D341Med (cell line): ENCODE results near the gene RPS3A.
"Not testable (repeated sequence)": the region's sequence is repeated elsewhere in the genome, so short reads cannot be mapped to it uniquely, and the experiment has no call there.

Experiments used
- DNase-seq: peaks from one replicate; pipeline ENCODE4 v3.0.0; 2012; ENCODE audit warnings: low spot score

RPS3A gene

DNA sequence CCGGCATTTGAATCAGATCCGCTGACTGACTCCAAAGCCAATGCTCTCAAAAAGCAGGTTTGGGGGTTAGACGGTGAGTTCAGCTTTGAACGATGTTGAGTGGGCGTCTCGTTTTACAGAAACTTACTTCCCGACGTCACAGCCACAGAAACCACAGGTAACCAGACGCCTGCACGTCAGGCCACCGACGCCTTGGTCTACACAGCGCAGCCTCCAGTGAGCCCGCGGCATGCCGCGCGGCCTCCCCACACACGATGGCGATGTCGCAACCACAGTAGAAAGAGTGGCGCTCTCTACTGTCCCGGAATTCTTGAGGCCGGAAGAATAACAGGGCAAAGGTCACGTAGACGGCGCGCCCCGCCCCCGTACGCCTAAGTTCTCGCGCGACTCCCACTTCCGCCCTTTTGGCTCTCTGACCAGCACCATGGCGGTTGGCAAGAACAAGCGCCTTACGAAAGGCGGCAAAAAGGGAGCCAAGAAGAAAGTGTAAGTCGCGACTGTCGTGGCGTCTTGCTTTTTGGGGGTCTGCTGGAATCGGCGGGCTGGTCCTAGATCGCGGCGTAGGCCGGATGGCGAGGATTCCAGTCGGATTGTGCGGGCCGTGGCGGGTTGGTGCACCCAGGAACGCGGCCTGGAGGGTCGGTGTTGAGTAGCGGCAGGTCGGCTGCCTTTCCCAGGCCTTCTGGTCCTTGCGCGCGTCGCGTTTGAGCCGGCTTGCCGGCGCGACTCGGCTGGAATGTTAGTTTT, at the start of gene RPS3A:
TSS of gene RPS3A (plus strand) at position 400 of the 747 bp plus-strand sequence. CDS start at position 425, 25 bp downstream.
- peak; percentile 93 for DNase-seq

DNA sequence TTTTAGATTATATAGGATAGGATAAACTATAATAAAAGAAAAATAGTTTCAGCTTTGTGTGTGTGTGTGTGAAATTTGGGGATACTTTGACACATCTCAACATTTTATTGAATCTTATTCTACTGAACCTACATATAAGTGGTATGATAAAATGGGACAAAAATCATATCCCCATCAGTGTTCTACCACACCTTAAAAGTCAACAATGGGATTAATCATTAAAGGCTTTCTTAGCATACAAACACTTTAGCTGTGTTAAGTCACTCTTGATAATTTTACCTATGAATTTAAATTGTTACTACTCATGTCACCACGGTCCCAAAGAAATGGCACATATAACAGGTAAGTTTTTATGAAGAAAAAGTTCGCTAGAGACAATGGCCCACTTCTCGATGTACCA, 46.6 kb upstream of the RPS3A start:
- DNase-seq = no peak

DNA sequence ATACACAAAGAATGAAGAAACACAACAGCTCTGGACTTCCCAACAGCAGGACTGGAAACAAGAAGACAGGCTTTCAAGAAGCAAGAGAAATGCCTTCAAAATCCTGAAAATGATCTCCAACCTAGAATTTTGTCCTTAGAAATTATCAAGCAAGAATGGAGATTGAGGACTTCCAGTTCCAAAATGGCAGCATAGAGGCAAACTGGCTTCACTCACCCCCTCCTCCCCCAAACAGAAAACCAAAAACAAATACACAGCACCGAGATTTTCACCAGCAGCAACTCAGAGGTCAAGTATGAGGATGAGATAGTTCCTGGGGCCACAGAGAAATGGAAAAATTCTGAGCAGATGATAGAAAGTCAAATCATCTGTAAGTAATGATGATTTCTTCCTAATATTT, 43.9 kb upstream of the RPS3A start:
- DNase-seq = no peak

DNA sequence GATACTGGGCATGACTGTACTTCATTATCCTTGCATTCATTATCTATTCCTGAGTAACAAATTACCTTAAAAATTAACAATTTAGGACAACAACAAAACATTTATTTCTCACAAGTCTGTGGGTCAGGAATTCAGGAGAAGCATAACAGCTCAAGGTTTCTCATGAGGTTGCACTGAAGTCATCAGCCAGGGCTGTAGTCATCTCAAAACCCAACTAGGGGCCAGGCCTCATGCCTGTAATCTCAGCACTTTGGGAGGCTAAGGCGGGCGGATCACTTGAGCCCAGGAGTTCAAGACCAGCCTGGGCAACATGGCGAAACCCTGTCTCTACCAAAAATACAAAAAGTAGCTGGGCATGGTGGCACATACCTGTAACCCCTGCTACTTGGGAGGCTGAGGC, 36.3 kb upstream of the RPS3A start:
- not testable (repeated sequence) for DNase-seq

DNA sequence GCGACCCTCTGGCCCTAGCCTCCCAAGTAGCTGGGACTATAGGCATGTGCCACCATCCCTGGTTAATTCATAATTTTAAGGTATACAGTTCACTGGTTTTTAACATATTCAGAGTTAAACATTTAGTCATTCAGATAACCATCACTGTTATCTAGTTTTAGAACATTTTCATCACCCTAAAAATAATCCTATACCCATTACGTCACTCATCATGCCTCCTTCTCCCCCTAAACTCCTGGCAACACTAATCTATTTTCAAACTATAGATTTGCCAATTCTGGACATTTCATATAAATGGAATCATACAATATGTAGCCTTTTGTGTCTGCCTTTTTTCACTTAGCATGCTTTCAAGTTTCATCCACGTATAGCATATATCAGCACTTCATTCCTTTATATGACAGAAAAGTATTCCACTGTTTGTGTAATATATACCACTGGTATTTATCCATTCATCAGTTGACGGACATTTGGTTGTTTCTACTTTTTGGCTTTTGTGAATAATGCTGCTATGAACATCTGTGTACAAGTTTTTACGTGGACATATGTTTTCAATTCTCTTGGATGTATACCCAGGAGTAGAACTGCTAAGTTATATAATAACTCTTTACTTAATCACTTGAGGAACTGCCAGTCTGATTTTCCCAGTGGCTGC, 32.0 kb upstream of the RPS3A start:
- DNase-seq = no peak

DNA sequence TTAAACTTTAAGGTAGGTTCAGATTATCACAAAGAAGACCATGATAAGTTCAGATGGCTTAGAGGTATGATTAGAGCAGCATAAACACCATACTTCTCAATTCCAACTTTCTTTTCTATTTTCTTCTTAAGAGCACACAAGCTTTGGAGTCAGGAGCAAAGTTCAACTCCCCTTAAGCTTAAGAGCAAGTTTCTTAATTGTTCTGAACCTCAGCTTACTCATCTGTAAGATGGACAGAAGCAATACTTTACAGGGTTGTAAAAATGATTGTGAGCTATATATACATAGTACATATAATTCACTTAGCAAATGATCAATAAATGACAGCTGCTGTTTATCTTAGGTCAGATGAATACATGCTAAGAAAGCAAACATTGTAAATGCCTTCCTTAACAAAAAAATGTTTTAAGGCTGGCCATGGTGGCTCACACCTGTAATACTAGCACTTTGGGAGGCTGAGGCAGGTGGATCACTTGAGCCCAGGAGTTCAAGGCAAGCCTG, 25.0 kb upstream of the RPS3A start:
- no peak for DNase-seq

DNA sequence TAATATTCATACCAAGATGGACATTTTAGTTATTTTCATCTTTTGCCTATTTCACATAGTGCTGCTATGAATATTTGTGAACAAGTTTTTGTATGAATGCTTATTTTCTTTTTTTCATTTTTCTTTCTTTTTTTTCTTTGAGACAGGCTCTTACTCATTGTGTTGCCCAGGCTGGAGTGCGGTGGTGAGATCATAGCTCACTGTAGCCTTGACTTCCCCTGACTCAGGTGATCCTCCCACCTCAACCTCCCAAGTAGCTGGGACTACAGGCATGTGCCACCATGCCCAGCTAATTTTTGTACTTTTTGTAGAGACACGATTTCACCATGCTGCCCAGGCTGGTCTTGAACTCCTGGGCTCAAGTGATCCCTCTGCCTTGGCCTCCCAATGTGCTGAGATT, 21.4 kb upstream of the RPS3A start:
- DNase-seq = not testable (repeated sequence)

DNA sequence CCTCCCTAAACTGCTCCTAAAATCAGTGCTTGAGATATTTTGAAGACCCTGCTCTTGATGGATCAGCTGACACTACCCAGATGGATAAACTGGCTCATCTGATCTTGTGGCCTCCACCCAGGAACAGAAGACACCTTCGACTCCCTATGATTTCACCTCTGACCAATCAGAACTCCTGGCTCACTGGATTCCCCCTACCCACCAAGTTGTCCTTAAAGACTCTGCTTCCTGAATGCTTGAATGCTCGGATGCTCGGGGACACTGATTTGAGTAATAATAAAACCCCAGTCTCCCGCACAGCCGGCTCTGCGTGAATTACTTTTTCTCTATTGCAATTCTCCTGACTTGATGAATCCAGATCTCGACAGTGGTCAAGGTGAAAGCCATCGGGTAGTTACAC, 12.0 kb upstream of the RPS3A start:
- DNase-seq = no peak

DNA sequence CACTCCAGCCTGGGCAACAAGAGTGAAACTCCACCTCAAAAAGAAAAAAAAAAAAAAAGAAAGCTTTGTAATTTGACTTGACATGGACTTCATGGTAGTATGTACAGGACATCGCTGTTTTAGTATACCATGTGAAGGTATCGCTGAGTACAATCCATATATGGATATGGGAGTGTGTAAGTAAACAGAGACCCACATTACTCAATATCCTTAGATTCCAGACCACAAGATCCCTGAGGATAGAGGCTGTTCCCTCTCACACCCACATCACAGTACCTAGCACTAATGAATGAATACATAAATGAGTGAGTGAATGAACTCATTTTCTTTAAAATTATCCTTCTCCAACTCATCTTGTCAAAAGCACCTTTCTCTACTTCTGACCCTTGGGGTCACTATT, 8.4 kb upstream of the RPS3A start:
- no peak for DNase-seq

DNA sequence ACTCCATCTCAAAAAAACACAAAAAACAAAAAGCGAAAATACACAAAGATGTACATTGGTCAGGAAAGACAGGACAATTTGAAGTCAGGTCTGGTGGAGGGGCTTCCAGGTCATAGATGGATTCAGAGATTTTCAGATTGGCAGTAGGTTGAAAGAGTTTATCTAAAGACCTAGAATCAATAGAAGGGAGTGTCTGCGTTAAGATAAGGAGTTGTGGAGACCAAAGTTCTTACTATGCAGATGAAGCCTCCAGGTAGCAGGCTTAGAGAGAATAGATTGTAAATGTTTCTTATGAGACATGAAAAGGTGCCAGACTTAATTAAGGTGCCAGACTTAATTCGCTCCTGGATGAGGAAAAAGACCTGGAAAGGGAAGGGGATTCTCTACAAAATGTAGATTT, 6.9 kb upstream of the RPS3A start:
- no peak for DNase-seq

DNA sequence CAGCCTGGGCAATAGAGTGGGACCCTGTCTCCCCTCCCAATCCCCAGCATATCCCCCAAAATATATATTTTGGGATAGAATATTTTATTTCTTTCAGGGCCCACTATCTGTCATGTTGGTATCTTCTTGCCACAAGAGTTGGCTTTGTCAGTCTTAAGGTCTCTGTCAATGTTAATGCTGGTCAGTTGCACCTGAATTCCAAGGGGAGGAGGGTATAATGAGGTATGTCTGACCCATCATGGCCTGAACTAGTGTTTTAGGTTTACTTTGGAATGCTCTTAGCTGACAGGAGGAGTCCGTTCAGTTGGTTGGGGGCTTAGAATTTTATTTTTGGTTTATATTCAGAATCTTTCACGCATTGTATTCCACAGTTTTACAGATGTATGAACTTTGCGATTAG, 6.2 kb upstream of the RPS3A start:
- DNase-seq = no peak

DNA sequence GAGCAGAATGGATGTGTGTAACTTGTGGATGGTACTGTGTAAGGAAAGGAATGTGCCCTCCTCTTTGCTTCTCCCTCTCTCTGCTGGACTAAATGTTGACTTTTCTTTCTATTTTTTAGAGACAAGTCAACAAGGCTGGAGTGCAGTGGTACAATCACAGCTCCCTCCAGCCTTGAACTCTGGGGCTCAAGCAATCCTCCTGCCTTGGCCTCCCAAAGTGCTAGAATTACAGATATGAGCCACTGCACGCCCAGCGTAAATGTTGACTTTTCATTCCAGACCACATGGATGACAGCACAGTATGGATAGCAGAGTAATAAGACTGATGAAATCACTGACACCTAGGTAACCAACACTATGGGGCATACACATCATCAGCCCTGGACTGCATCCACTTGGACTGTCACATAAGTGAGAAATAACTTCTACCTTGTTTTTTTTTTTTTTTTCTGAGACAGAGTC, 5.1 kb upstream of the RPS3A start:
- DNase-seq = no peak

DNA sequence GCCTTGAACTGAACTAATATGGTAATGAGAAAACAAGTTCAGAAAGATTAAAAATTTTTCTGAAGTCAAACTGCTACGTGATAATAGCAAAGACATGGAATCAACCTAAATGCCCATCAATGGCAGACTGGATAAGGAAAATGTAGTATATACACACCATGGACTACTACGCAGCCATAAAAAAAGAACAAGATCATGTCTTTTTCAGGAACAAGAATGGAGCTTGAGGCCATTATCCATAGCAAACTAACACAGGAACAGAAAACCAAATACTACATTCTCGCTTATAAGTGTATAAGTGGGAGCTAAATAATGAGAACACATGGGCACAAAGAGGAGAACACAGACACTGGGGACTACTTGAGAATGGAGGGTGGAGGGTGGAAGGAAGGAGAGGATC, 4.3 kb upstream of the RPS3A start:
- DNase-seq = no peak

DNA sequence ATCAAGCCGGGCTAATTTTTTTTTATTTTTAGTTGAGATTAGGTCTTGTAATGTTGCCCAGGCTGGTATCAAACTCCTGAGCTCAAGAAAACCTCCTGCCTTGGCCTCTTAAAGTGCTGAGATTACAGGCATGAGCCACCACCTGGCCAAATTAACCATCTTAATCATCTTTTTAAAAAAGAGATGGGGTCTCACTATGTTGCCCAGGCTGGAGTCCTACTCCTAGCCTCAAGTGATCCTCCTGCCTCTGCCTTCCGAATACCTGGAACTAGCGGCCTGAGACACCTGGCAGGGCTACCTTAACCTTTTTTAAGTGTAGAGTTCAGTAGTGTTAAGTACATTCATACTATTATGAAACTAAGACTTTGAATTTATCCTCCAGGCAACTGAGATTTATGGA, 1.7 kb upstream of the RPS3A start:
- DNase-seq = no peak

DNA sequence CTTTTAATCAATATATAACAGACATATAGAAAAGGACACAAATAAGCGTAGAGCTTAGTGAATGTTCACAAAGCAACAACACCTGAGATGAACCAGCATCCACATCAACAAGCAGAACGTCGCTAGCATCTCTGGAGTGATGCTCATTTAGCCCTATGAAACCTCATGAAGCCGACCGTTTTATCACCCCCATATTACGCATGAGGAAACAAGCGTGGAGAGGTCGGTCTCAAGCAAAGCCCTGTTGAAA, 524 bp upstream of the RPS3A start:
- no peak for DNase-seq

DNA sequence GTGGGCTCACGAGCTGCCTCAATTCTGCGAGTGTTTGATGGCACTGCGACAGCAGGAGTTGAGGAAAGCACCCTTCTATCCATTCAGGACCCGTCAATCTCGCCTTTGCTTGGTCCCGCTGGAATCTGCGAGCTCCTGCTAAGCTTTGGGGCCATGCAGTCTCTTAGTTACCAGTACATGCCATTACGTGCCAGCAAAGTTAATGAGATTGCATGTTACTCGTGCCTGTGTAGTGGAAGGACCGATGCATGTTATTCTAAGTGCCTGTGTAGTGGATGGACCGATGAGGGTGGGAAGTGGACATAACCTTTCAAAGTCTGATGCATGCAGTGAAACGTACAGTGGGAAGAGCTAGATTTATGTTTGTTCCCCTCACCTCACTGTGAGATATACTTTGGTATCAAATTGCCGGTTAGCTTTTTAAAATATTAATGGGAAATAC, 569 bp downstream of the RPS3A start:
- DNase-seq = no peak

DNA sequence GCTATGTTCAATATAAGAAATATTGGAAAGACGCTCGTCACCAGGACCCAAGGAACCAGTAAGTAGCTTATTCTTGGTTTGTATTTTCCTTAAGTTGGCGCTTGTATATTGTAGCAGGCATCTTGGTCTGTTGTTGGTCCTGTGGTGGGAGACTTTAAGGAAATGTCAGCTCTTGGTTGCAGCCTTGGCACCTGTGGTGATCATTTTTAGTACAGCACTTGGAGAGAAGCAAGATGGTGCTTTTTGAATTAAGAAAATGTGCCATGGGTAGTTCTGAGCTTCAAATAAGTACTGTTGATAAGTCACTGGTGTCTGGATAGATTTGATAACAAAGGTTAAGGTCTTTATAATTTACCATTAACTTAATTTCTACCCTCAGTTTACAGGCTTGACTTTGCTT, 1.1 kb downstream of the RPS3A start:
- no peak for DNase-seq

DNA sequence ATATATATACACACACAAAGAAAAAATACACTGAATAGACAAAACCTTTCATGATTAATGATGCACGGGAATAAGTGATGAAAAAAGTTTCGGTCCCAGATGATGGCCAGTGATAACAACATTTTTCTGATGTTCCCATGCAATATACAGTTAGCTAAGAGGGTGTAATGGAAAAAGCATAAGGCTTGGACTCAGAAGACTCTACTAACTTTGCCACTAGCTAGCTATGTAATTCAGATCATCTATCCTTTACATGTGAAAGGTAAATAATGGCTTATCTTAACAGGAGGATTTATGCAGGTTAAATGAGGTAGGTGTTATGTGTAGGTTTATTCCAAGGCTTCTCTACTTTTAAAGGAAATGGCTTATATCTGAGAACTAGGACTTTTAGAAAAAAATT, 4.3 kb downstream of the RPS3A start:
- DNase-seq = no peak

DNA sequence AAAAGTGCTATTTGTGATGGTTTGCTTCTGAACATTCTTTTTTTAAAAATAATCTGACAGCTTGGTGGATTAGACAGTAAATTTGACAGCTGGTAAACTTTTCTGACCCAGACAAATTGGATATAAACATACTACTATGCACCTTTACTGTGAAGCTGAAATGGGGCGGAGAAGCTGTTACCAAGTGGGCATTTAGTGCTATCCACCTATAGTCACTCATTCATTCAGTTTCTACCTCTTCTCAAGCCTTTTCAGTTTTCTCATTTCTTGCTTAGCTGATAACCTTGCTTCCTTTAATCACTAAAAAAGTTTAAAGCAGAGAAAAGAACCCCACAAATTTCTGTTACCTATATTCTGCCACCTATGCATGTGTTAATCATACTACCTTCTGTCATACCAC, 5.2 kb downstream of the RPS3A start:
- DNase-seq = no peak

DNA sequence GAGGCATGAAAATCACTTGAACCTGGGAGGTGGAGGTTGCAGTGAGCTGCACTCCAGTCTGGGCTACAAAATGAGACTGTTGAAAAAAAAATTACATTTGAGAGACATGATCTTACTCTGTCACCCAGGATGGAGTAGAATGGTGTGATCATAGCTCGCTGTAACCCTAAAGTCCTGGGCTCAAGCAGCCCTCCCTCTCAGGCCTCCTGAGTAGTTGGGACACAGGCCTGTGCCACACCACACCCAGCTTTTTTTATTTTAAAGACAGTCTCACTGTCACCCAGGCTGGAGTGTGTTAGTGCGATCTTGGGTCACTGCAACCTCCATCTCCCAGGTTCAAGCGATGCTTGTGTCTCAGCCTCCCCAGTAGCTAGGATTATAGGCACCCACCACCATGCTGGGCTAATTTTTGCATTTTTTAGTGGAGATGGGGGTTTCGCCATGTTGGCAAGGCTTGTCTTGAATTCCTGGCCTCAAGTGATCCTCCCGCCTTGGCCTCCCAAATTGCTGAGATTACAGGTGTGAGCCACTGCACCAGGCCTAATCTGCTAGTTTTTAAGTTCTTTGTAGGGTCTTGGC, 6.1 kb downstream of the RPS3A start:
- DNase-seq = no peak

DNA sequence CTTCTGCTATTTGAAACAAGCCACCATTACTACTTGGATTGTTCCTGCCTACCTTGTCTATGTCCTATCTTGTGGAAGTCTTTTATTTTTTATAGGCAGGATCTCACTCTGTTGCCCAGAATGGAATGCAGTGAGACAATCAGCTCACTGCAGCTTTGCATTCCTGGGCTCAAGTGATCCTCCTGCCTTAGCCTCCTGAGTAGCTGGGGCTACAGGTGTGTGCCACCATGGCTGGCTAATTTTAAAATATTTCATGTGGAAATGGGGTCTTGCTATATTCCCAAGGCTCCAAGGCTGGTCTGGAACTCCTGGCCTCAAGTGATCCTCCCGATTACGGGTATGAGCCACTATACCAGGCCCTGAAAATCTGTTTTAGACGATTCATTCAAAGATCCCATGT, 7.6 kb downstream of the RPS3A start:
- no peak for DNase-seq

DNA sequence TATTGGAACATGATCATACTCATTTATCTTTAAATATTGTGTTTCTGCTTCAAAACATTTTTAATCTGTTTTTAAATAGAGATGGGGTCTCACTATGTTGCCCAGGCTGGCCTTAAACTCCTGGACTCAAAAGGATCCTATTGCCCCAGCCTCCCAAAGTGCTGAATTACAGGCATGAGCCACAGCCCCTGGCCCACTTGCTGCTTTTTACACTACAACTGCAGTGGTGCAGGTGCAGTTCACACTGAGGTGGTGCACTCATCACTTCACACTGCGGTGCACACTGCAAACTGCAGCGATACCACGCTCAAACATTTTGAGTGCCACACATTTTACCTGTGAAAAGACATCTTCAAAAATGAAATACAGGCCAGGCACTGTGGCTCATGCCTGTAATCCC, 10.8 kb downstream of the RPS3A start:
- DNase-seq = no peak

DNA sequence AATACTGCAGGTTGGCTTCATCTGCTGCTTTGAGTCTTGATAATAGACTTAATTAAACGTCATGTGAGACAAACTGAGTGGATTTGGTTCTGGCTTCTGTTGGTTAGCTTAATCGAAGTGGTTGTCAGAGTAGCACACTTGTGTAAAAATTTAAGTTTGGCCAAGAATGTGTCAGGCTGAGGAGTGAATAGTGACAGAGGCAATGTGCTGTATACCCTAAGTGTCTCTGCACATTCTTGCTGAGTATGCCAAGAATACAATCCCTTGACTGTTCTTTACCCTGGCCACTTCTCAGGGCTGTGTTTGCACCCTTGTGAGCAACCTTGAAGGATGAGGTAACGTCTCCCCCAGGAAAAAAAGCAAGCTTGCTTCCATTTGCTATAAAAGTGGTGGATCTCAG, 14.9 kb downstream of the RPS3A start:
- DNase-seq = no peak

DNA sequence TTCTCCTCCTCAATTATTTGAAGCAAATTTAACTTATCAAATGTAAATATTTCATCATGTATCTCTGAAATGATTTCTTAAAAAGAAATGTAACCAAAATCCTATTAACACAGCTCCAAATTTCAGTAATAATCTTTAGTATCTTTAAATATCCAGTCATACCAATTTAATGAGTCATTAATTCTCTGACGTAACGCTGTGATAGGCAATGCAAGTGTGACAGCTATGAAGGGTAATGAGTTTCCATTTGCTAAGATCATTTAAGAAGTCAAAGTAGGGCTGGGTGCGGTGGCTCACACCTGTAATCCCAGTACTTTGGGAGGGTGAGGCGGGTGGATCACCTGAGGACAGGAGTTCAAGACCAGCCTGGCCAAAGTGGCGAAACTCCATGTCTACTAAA, 15.6 kb downstream of the RPS3A start:
- DNase-seq = no peak
